ENCODE results near the gene IFNA8. TPM values are rescaled to one million over a fixed set of nuclear protein-coding genes. Genes with fewer than 3 reads are reported as not detected.

Gene IFNA8
- total RNA-seq, 1 donor from 2014 or later, result not detected

DNA sequence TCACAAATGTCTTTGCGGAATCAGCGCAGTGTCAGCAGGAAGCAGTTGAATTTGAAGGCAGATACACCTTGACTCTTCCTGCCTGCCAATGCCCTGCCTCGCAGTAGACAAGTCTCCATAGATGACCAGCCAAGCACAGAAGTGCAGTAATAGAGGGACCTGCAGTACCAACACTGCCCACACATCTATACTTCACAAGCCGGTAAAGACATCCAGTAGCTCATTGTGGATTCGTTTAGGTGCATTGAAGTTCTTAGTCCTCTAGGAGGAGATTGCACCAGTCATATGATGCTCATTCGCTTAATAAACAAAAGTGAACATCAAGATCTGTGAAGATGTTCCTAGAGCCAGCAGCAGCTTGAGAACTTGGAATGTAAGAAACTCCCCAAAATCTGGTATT lies 16.6 kb upstream of the IFNA8 start:
- Mint-ChIP-seq H3K27ac (no peak overlapping the region), H3K27me3 (ENCODE audit: insufficient read depth, low read depth) (no peaks in the 10 kb centered on the region)

GRCh38 chr9:21395778-21396717 lies 12.9 kb upstream of the IFNA8 start:
- Histone ChIP-seq H3K4me1 (no peaks in the 10 kb centered on the region), H4K20me1 (ENCODE audit: low read depth) (no peaks in the 10 kb centered on the region), H3K4me2 (peak overlapping the region; percentile 81), H3K9ac (no peak overlapping the region), H3K27ac (no peak overlapping the region), H2AFZ (replicated peaks) (peak overlapping the region; percentile 98), H3K36me3 (no peaks in the 10 kb centered on the region), H3K79me2 (ENCODE audit: low read depth) (no peaks in the 10 kb centered on the region), H3K27me3 (peaks cover 63% of the 10 kb centered on the region), H3K4me3 (peak overlapping the region; percentile 54), H3F3A (ENCODE audit: low read depth) (no peaks in the 10 kb centered on the region), H3K9me3 (ENCODE audit: low read depth) (no peaks in the 10 kb centered on the region)
- Mint-ChIP-seq H3K27ac (no peak overlapping the region), H3K27me3 (ENCODE audit: insufficient read depth, low read depth) (no peaks in the 10 kb centered on the region), H3K9me3 (no peaks in the 10 kb centered on the region), H3K4me1 (peaks cover 2% of the 10 kb centered on the region), H3K36me3 (no peaks in the 10 kb centered on the region), H3K4me3 (peak overlapping the region; percentile 73)
- TF ChIP-seq, protein P1, sequence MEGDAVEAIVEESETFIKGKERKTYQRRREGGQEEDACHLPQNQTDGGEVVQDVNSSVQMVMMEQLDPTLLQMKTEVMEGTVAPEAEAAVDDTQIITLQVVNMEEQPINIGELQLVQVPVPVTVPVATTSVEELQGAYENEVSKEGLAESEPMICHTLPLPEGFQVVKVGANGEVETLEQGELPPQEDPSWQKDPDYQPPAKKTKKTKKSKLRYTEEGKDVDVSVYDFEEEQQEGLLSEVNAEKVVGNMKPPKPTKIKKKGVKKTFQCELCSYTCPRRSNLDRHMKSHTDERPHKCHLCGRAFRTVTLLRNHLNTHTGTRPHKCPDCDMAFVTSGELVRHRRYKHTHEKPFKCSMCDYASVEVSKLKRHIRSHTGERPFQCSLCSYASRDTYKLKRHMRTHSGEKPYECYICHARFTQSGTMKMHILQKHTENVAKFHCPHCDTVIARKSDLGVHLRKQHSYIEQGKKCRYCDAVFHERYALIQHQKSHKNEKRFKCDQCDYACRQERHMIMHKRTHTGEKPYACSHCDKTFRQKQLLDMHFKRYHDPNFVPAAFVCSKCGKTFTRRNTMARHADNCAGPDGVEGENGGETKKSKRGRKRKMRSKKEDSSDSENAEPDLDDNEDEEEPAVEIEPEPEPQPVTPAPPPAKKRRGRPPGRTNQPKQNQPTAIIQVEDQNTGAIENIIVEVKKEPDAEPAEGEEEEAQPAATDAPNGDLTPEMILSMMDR (IDR thresholded peaks at IDR 0.05), result peak; percentile 95
- no peak for TF ChIP-seq EZH2 (IDR thresholded peaks at IDR 0.05)
- peak; percentile 94 for DNase-seq (ENCODE audit: low spot score)

More for the DNA sequence above, 16.6 kb upstream of the IFNA8 start:
- Histone ChIP-seq H3K9me3 (ENCODE audit: low read depth) (no peaks in the 10 kb centered on the region), H3K9ac (no peak overlapping the region), H3K36me3 (no peaks in the 10 kb centered on the region), H2AFZ (replicated peaks) (no peak overlapping the region), H3K4me1 (no peaks in the 10 kb centered on the region), H3K4me3 (no peak overlapping the region), H3K79me2 (ENCODE audit: low read depth) (no peaks in the 10 kb centered on the region), H3K27me3 (peaks cover 45% of the 10 kb centered on the region), H3K4me2 (no peak overlapping the region), H4K20me1 (ENCODE audit: low read depth) (no peaks in the 10 kb centered on the region), H3K27ac (no peak overlapping the region), H3F3A (ENCODE audit: low read depth) (no peaks in the 10 kb centered on the region)
- no peak for TF ChIP-seq EZH2 (IDR thresholded peaks at IDR 0.05)
- TF ChIP-seq, protein P1 (IDR thresholded peaks at IDR 0.05), result peak; percentile 37
- no peak for TF ChIP-seq EZH2phosphoT487 (IDR thresholded peaks at IDR 0.05)
- H3K9me3 Mint-ChIP-seq, result no peaks in the 10 kb centered on the region
- H3K4me3 Mint-ChIP-seq, result no peak overlapping the region
- H3K4me1 Mint-ChIP-seq, result peaks cover 2% of the 10 kb centered on the region
- H3K36me3 Mint-ChIP-seq, result no peaks in the 10 kb centered on the region
- peak; percentile 39 for DNase-seq (ENCODE audit: low spot score)

DNA sequence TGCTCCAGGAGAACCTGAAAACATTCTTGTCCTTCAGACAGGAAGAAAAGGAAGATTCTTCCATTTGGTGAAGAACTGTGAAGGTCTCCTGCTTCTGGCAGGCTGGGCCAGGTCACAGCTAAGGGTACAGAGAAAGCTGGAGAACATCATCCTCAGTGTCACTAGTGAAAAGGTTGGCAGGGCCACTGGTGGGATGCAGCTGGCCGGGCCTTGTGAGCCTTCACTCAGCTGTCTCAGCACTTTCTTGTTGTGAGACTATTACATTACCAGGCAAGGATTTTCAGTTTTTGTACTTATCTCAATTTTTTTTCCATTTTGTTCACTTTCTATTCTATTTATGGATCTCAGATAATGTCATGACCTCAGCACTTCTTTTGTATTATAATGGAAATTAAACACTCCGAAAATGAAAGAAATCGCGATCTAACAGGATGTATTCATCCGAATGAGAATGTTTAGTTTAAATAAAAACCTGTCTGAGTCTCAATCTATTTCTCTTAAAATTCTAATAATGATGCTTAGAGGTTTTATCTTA lies 9.9 kb upstream of the IFNA8 start:
- H3K9me3 ChIP-seq (ENCODE audit: low read depth), result no peaks in the 10 kb centered on the region
- Mint-ChIP-seq H3K27me3 (ENCODE audit: insufficient read depth, low read depth) (peaks cover 7% of the 10 kb centered on the region), H3K36me3 (no peaks in the 10 kb centered on the region), H3K9me3 (no peaks in the 10 kb centered on the region), H3K27ac (no peak overlapping the region), H3K4me3 (no peak overlapping the region), H3K4me1 (peaks cover 5% of the 10 kb centered on the region)
- H3F3A ChIP-seq (ENCODE audit: low read depth), result no peaks in the 10 kb centered on the region
- TF ChIP-seq EZH2 (IDR thresholded peaks at IDR 0.05), result no peak
- TF ChIP-seq, protein P1 (IDR thresholded peaks at IDR 0.05), result no peak
- no peak for TF ChIP-seq EZH2phosphoT487 (IDR thresholded peaks at IDR 0.05)
- H3K4me1 ChIP-seq, result no peaks in the 10 kb centered on the region
- no peak overlapping the region for H3K4me2 ChIP-seq
- H3K9ac ChIP-seq, result no peak overlapping the region
- H3K27ac ChIP-seq, result no peak overlapping the region
- H3K79me2 ChIP-seq (ENCODE audit: low read depth), result no peaks in the 10 kb centered on the region
- H3K4me3 ChIP-seq, result no peak overlapping the region
- no peak for DNase-seq (ENCODE audit: low spot score)
- no peaks in the 10 kb centered on the region for H4K20me1 ChIP-seq (ENCODE audit: low read depth)
- H2AFZ ChIP-seq (replicated peaks), result no peak overlapping the region
- no peaks in the 10 kb centered on the region for H3K36me3 ChIP-seq
- H3K27me3 ChIP-seq, result peaks cover 91% of the 10 kb centered on the region
